Sciatic nerve (tissue), 2 donors: ENCODE results near the gene LHFPL5. TPM values are rescaled to one million over a fixed set of nuclear protein-coding genes. Genes with fewer than 3 reads are reported as not detected.
A peak's percentile ranks its signal among the peaks of the same experiment; 100 is the strongest.

Source experiments
- ATAC-seq: fragments of 200-7000 bp; cut with Tn5 transposase; one replicate; pipeline ENCODE4 v1.9.1; 2020; ENCODE audit warnings: mild to moderate bottlenecking, moderate library complexity
- DNase-seq: peaks from one replicate; pipeline ENCODE4 v3.0.0-alpha.2; 2020; ENCODE audit warnings: low spot score
- intact Hi-C: fragments of 100-400 bp; cut with DNase I; formaldehyde crosslinking; loops from one replicate; pipeline ENCODE4 v1.14.2; 2022
- total RNA-seq: library from RNA; stranded (reverse); fragmentation: NEBNext Ultra II Directional; extraction: Animal tissue kit (Norgen Biotek cat#: 25700); gene quantifications from one replicate; pipeline ENCODE4 v1.2.1, GENCODE V29; 2021
- donor health status: DM: no; HTN: no; CAD: no.
- donor health status: DM: no; HTN: no; CAD: no.

Gene LHFPL5
- total RNA-seq, 1 donor from 2014 or later: not detected

- ATAC-seq (peak; percentile 10), DNase-seq (no peak)
- intact Hi-C loops: no loop called here
Measured at GRCh38 chr6:35787266-35788218, 17.6 kb upstream of the LHFPL5 start.

DNA sequence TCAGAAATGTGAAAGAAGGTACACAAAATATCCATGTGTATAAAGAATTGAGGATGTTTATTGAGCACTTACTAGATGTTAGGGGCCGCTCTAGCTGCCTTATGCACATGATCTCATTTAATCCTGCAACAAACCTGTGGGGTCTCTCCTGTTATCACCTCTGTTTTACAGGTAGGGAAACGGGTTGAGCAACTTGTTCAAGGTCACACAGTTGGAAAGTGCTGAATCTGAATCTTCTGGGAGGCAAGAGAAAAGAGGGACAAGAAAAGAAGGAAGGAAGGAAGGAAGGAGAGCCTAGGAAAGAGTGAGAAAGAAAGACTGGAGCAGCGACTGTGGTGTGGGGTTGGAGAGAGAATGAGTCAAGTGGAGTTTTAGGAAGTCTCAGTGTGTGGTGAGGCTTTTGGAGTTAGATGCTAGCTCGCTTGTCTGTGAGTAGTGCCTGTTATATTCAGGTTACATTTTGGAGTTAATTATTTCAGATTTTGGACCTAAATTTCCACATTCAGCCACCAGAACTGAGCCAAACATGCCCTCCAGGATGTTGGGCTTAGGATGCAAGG, 16.6 kb upstream of the LHFPL5 start:
- intact Hi-C loops: no loop called here
- DNase-seq (no peak), ATAC-seq (no peak)

GRCh38 chr6:35790683-35791082, 14.5 kb upstream of the LHFPL5 start:
- intact Hi-C loops: no loop called here
- DNase-seq (no peak), ATAC-seq (no peak)

DNA sequence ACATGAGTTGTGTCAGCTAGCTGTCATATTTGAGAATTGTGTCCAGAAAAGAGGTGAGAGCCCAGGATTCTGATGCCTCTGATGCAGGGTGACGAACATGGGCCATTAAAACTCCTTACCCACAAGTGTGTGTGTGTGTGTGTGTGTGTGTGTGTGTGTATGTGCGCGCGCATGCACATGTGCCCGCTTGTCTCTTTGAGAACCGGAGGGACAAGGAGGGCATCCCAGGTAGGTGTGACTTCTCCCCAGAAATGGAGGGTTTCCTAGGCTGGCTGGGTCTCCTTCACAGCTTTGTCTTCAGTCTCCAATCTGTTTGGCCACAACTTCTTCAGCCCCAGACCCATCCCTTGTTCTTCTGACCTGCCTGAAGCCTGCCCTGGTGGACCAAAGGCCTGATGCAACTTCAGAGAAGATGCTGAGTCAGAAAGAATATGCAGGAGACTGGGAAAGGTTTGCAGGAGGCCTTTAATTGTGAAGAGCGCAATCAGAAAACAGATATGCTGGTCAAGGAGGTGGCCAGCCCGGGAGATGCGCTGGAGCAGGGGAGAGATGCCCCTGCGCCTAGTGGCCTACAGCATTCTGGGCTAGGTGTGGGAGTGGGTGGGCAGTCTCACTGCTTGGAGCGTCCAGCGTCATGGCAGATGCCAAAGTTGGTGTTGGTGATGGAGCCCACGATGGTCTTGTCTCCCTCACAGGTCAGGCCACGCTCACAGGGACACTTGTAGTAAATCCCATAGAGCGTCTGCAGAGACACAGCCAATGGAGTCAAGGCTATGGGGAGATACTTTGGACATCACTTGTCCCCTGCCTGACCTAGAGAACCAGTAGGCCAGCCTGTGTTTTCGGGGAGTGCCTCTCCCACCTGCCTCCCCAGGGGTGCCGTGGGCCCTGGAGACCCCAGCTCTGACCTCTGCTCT, 10.4 kb upstream of the LHFPL5 start:
- DNase-seq (no peak), ATAC-seq (no peak)
- intact Hi-C loops: no loop called here

DNA sequence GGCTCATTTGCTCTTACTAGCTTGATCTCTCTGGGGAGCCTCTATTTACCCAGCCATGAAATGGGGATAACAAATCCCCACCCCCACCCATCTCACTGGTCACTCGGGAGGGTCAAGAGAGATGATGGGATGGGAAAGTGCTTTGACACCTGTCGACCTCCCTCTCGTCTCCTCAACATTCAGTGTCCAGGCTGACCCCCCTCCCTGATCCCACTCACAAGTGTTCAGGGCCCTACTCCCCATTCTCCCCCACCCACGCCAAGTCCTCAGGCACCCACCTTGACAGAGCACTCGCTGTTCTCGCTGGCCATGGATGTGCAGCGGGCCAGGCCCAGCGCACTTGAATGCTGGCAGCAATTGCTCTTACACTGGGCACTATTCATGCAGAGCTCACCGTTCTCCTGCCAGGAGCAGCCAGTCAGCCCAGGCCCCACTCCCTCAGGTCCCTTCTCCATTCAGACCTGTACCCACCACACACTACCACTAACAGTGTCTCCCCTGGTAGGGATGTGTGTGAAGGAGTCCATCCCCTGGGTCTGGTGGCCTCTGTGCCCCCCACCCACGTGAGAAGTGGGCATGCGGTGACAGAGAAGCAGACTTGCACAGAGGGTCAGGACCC, 9.6 kb upstream of the LHFPL5 start:
- ATAC-seq: peak; percentile 38
- intact Hi-C loops: no loop called here
- no peak for DNase-seq

DNA sequence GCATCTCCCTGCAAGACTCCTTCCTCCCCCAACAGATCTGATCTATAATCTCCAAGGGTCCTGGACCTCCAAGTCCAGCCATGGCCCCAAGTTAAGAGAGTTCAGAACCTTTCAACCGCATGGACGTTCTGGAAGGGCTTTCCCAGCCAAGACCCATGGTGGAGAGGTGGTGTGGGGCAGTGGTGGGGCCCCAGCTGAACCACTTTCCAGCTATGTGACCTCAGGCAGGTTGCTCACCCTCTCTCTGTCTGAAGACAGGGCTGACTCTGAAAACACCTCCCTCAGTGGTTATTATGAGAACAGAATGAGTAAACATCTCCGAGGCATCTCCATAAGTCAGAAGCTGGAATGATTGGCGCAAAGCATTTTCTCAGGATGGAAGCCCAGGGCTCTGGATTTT, 8.9 kb upstream of the LHFPL5 start:
- DNase-seq: no peak
- no peak for ATAC-seq
- intact Hi-C loops: no loop called here

DNA sequence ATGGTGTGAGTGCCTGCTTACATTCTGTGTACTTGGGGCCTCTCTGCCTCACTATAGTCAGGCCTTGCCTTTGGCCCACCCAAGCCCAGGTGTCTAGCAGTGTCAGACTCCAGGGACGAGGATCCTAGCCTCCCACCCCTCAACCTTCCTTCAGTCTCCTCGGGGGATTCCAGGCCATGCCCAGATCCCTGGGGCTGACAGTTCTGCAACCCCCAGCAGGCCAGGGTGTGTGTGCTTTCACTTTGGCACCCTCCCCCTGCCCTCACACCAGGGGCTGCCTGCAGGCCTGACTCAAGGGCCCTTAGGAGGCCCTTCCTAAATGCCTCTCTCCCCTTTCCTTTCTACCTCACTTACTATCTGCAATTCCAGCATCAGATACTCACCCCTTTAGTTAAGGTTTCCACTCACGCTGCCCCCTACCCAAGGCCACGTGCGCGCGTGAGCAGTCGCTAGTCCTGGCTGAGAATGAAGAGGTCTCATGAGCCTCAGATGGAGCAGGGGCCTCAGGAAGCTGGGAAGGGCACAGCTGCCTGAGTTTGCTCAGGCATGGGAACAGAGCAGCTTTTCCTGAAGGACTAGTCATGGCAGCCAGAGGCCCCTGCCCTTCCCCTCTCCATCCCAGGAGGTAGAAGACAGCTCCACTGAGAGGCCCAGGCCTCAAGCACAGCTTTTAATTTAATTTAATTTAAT, 7.2 kb upstream of the LHFPL5 start:
- ATAC-seq (no peak), DNase-seq (no peak)
- intact Hi-C loops: no loop called here

- intact Hi-C loops: no loop called here
- ATAC-seq (no peak), DNase-seq (no peak)
Measured at GRCh38 chr6:35798706-35799105, 6.4 kb upstream of the LHFPL5 start.

DNA sequence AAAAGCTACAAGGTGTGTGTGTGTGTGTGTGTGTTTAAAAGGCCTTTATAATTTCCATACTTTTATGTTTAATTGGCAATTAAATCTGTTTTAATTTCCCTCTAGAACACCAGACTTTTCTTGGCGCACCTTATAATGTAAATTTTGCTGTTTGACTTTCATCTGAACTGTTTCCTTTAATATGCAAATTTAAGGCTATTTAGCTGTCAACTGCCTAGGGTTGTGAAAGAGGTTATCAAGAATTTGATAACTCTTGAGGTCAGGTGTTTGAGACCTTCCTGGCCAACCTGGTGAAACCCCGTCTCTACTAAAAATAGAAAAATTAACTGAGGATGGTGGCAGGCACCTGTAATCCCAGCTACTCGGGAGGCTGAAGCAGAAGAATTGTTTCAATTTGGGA, 4.0 kb upstream of the LHFPL5 start:
- ATAC-seq (no peak), DNase-seq (no peak)
- intact Hi-C loops: no loop called here

GRCh38 chr6:35808688-35809087, 3.5 kb downstream of the LHFPL5 start:
- intact Hi-C loops: no loop called here
- DNase-seq (no peak), ATAC-seq (no peak)

GRCh38 chr6:35809809-35810208, 4.7 kb downstream of the LHFPL5 start:
- ATAC-seq: no peak
- intact Hi-C loops: no loop called here
- no peak for DNase-seq

- intact Hi-C loops: no loop called here
- DNase-seq (no peak), ATAC-seq (no peak)
Measured at GRCh38 chr6:35810971-35811698, 6.0 kb downstream of the LHFPL5 start.

DNA sequence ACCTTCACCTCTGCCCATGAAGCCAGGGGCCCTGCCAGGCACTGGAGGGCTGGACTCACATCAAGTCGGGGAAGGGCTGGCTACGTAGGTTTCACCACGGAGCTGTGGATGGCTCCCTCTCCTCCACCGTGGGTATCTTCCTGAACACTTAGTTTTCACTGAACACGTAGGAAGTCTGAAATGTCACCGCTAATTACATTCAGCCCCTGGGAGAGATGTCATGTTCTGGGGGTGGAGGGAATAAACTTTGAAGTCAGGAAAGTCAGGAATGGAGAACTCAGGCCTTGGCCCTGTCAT, 6.5 kb downstream of the LHFPL5 start:
- ATAC-seq (no peak), DNase-seq (no peak)
- intact Hi-C loops: no loop called here

GRCh38 chr6:35817515-35817914, 12.4 kb downstream of the LHFPL5 start:
- intact Hi-C loops: no loop called here
- ATAC-seq (no peak), DNase-seq (no peak)

DNA sequence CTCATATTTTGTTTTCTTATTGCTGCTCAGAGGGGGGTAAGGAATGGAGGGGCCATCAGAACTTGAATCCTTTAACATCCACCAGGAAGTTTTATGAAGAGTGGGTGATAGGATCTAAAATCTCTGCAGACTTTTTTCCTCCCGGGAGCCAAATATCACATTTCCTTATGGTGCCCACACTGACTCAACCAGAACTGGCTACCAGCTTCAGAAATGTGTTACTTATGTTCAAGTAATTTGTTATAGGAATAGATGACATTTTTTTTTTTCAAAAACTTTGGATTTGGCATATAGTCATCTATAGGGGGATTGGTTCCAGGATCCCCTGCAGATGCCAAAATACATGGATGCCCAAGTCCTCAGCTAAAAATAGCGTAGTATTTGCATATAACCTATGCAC, 18.4 kb downstream of the LHFPL5 start:
- no peak for DNase-seq
- intact Hi-C loops: no loop called here
- no peak for ATAC-seq

DNA sequence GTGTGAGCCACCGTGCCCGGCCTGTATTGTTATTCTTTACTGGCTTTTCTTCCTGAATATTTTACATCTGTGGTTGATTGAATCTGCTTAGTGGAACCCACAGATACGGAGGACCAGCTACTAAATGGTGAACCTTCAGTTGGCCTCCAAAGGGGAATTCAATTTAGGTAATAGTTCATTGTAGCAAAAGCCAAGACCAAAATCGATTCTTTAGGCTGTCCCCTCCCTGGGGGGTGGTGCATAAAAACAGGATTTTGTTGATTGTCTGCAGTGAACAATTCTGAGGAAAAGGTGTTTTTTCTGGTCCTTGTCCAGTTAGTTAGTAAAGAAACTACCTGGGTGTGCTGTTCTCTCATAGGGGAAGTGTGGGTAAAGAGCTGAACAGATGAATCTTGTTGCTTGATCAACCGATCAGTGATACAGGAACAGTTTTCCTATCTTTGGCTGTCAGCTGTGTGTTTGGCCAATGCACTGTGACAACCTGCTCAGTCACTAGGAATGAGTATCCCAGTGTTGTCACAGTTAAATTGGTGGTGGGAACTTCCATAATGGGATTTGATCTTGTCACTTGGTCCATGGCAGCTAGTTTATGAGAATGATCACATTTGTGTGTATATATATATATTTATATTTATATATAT, 19.5 kb downstream of the LHFPL5 start:
- ATAC-seq: no peak
- no peak for DNase-seq
- intact Hi-C loops: no loop called here

DNA sequence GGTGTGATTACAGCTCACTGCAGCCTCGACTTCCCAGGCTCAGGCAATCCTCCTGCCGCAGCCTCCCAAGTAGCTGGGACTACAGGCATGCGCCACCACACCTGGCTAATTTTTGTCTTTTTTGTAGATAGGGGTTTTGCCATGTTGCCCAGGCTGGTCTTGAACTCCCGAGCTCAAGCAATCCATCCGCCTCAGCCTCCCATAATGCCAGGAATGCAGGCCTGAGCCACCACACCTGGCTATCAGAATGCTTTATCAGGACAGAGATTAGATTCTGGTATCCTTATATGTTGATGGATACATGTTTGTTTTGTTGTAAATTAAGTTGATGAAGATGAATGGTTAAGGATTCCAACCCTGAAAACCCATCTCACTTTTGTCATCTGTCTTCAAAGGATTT, 24.2 kb downstream of the LHFPL5 start:
- intact Hi-C loops: no loop called here
- no peak for DNase-seq
- ATAC-seq: no peak
